D721Med (cell line): ENCODE measurements around the gene COL5A2.

Experiments used
- DNase-seq: peaks from one replicate; pipeline ENCODE4 v3.0.0; 2011; ENCODE audit warnings: low spot score; ENCODE audit not compliant: insufficient read length
- FAIRE-seq: peaks from 2 replicates; lab custom pipeline; 2011; peaks lifted over from hg19 to GRCh38; lab: Jason Lieb, UNC
- TF ChIP-seq, protein P1 (sequence below): IDR thresholded peaks from 2 replicates; pipeline ENCODE4 v1.5.1; 2012; ENCODE audit warnings: mild to moderate bottlenecking, control low read depth; ENCODE audit not compliant: insufficient read depth; ENCODE audit errors: missing control alignments

Gene COL5A2

DNA sequence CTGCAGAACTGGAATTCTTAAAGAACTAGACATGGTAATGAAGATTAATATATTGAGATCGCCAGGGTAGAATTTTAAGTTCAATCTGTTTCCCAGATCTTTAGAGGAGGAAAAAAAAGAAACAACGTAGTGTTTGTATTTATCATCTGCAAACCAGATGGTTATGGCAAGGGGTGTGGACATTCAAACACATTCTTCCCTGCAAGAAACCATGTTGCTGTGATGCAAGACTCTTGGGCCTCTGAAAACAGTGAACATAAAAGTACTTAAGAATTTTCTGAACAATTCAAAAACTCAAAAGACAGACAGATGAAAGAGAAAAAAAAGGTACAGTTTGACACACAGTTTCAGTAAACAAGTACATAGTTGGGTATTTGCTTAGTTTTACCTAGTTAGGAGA is 35.6 kb downstream of the COL5A2 start:
- TF ChIP-seq, protein P1, sequence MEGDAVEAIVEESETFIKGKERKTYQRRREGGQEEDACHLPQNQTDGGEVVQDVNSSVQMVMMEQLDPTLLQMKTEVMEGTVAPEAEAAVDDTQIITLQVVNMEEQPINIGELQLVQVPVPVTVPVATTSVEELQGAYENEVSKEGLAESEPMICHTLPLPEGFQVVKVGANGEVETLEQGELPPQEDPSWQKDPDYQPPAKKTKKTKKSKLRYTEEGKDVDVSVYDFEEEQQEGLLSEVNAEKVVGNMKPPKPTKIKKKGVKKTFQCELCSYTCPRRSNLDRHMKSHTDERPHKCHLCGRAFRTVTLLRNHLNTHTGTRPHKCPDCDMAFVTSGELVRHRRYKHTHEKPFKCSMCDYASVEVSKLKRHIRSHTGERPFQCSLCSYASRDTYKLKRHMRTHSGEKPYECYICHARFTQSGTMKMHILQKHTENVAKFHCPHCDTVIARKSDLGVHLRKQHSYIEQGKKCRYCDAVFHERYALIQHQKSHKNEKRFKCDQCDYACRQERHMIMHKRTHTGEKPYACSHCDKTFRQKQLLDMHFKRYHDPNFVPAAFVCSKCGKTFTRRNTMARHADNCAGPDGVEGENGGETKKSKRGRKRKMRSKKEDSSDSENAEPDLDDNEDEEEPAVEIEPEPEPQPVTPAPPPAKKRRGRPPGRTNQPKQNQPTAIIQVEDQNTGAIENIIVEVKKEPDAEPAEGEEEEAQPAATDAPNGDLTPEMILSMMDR, result no peak
- FAIRE-seq (no peak), DNase-seq (no peak)

DNA sequence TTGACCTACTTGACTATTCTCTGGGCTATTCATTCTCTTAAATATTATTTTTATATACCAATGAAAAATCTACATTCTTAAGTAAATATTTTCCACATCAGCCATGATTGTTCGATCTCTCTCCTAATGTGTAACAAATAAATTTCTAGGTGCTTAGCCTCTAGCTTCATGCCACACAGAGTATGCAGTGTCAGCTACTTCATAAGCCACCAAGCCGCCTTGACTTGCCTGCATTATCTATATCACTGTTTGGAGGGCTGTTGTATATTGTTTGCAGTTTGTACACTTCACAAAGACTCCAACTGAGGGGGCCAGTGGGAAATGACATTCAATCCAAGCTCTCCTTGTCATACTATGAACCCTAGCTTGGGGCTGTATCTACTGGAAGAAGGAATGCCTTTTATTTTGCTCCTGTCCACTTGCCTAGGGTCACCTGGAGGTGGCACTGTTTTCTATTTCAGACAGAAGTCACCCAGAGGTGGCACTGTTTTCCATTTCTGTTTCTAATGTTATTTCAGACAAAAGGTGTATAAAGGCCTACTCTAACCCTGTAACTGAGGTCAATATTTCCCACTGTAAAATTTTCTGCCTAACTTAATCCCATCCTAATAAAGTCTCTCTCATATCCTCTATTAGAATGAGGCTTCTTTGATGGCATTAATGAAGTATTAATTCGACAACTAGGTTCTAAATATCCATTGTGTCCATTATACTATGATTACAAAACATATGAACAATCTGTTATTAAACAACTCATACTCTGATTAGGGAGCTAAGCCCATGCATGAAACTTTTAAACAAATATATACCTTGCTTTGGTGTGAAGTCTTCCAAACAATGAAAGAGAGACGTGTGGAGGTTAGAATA is 36.4 kb downstream of the COL5A2 start:
- no peak for DNase-seq
- TF ChIP-seq, protein P1, result peak; percentile 77
- no peak for FAIRE-seq

DNA sequence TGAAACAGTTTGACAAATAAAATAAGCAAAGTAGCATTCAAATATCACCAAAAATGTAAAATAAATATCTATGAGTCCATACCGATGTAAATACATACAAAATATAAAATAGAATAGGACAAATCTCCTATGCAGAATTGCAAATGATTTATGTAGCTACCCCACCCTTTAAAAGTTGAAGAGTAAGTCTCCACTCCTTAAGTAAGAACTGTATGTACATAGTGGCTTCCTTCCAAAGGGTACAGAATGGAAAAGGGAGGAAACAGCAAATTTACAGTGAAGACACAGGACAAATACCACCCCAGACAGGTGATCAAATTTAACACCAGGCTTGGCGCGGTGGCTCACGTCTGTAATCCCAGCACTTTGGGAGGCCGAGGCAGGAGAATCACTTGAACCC is 40.8 kb downstream of the COL5A2 start:
- FAIRE-seq (no peak), DNase-seq (no peak)
- TF ChIP-seq, protein P1, result no peak

DNA sequence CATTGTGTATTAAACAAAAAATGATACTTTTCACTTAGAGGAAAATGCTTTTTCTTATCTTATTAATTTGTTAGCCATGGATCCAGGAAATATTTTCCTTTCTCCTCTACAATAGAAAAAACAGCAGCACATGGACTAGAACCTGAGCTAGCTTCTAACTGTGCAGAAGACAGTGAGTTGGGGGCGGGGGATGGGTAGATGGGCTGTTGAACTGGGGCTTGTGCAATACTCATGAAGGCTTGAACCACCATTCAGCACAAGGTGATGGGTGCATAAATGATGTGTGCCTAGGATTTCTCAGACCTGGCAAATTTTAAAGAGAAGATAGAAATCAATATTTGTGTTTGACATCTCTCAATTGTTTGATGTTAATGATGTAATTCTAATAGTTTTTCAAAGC is 42.0 kb downstream of the COL5A2 start:
- FAIRE-seq (no peak), DNase-seq (no peak)
- TF ChIP-seq, protein P1, result no peak

DNA sequence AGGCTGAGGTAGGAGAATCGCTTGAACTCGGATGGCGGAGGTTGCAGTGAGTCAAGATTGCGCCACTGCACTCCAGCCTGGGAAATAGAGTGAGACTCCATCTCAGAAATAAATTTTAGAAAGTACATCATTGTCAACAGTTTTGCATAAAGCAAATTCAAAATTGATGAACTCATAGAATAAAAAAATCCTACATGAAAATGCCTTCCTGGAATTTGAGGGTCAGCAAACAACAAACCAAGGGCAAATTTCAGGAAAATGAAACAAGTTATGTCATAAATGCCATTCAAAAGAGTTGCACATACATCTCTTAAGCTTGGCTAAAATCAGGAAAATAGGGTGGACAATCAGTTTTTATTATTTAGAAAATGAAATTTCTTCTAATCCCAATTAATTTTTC is 45.1 kb downstream of the COL5A2 start:
- FAIRE-seq, result no peak
- TF ChIP-seq, protein P1, result no peak
- DNase-seq, result no peak

DNA sequence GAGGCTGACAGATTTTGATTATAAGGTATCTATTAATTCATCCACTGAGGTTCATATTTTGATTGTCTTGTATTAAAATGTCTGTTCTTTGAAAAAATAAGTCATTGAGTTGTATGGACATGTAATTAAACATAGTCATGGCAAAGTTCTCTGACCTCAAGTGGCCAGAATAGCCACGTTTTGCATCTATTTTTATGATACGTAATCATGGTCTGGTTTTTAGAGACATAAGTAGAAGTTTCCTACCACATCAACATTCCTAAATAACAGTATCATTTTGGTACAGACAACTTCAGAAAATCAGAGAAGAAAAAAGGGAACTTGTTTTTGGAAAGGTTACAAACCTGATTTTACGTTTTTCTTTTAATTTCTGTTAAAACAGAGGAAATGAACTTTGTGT is 47.6 kb downstream of the COL5A2 start:
- TF ChIP-seq, protein P1, result no peak
- FAIRE-seq (no peak), DNase-seq (no peak)

DNA sequence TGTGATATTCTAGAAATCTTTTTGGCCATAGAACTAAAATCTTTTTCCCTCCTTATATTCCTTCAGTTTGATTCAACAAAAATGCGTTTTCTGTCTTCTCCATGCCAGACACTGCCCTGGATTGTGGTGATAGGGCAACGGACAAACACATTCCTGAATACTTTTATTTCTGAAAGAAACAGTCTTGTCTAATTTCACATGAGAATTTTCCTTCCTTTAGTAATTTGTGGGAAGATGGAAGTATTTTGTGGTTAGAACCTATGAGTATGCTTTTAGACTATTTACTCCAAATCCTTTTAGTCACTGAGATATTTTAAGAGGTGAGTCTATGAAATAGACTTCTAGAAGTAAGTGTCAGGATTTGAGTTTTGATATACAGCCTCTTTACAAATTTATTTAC is 49.6 kb downstream of the COL5A2 start:
- TF ChIP-seq, protein P1, result no peak
- no peak for DNase-seq
- FAIRE-seq, result no peak
